Femur (tissue), 1 donor: ENCODE data around the gene SCGB3A2.

Experiments used
- DNase-seq: peaks from one replicate; pipeline ENCODE4 v3.0.0-alpha.2; 2017

Gene SCGB3A2, protein sequence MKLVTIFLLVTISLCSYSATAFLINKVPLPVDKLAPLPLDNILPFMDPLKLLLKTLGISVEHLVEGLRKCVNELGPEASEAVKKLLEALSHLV

DNA sequence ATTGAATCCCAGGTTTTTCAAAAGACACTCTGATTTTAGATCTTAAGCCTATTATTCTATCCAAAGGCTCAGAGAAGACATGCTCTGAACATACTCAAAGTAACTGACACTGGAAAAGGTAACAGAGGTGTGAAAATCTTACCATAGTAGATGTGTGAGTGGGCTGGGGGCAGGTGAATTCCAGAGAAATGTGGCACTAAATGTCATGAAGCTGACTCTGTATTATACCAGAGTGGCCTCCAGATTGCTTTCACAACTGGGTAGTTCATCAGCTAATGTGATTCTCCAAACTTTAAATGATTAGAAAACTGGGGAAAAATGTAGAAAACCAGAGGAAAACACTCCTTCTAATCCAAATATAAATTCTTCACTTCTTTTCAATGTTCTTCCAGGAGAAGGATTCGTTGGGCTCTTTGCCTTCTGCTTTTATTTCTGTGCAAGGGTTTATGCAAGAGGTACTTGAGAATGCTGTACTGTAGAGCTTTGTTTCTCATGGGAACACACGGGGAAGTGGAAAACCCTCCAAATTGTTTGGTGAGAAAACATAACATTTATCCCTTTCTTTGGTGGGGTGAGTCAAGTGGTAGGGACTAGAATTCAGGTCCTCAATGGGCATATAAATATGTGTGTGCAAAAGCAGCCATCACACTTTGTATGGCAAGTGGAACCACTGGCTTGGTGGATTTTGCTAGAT, at the start of gene SCGB3A2:
SCGB3A2 (plus strand) TSS at position 646 of the 694 bp plus-strand sequence. CDS start 93 bp downstream, outside the sequence.
- no peak for DNase-seq

DNA sequence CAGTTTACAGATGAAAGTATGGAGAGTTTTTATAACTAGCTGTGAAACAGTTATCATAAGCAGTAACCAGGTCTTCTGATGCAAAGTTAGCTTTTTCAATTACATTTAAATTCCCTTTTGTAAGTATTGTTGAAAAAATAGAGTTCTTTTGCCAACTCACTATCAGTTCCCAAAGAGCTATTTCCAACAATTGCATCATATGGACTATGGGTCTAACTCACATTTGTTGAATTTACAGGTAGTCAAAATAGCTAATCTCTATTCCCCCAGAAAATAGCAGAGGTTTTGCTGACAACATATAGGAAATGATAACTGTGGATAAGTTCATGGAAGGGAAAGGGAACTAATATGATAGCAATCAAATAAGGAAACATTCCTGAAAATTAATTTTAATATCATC, 48.5 kb upstream of the SCGB3A2 start:
- DNase-seq = no peak

DNA sequence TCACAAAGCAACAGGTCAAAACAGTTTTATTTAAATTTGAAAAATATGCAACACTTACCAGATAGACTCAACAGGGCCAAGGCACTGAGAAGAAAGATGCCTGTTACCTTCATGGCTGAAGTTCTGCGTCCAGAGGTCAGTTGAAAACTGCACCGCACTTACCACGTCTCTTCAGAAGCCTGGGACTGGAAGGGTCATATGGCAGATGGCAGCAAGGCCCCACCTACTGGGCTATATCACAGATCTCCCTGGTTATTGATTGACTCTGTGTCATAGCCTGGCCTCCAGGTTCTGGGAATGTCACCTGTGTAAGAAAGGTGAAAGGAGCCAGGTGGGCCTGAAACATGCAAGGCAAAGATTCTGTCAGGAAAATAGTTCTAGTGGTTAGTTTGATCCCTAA, 47.0 kb upstream of the SCGB3A2 start, which contains the start of gene SPINK1:
SPINK1 (minus strand) TSS at position 207 of the 400 bp plus-strand sequence; CDS start at position 113, 94 bp downstream.
- DNase-seq = no peak

DNA sequence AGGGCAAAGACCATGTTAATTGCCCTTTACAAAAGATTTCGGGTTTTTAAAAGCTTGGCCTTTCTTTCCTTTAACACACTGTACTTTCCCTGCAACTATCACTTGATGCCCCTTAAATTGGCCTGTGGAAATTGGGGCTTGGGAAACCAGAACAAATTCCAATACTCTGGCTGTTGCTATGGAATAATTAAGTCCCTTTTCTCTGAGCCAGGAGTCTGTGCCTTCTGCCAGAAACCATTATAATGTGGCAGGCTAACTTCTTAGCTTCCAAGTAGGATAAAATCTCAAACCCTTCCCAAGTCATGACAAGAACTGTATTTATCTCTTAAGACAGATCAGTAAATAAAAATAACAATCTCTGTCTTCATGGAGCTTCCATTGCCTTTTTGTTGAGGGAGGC, 46.0 kb upstream of the SCGB3A2 start:
- no peak for DNase-seq

DNA sequence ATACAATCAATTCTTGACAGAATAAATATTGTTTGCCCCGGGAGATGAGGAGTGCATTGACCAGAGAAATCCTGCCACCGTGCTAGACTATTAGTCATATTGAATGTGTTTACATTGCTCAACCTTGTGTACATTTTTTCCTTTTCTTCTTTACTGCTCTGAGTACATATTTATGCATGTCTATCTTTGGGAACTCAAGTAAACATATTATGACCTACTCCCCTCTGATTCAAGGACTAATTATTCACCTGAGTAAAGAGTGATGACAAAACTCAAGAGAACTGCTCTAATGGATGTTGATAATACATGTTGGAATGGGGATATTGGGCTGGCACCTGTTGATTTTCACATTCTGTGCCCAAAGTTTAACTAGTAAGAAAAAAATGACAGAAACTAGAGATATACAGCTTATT, 43.1 kb upstream of the SCGB3A2 start:
- DNase-seq = no peak

DNA sequence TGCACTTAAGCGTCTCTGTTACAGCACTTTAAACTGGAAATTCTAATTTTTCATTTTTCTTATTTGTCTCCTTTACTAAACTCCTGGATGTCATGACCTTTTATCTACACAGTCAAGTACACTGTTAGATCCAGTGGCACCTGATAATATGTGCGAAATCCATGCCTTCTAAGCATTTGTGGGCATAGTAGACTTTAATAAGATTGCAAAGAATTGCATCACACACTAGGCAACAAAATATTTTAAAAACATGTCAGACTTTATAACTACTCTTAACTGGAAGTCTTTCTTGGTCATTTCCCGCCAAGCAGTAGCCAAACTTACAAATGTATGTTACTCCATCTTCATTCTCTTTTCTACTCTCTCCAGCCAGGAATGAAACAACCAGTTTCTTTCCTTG, 42.1 kb upstream of the SCGB3A2 start:
- DNase-seq = no peak

DNA sequence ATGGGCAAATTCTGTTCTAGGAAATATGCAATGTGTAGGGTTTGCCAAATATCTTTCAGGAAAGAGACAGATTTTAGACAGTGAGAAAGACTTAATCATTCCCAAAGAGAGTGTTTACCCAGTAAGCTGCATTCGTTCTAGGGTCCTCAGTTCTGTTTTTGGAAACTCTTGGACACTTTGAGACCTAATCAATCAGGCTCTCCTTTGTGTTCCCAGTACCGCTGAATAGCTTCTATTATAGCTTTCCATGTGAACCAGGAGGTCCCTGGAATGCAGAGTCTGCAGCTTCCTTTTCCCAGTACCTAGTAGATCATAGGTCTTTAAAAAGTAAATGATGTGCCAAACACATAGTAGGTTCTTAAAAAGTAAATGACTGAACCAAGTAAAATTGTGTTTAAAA, 35.6 kb upstream of the SCGB3A2 start:
- no peak for DNase-seq

DNA sequence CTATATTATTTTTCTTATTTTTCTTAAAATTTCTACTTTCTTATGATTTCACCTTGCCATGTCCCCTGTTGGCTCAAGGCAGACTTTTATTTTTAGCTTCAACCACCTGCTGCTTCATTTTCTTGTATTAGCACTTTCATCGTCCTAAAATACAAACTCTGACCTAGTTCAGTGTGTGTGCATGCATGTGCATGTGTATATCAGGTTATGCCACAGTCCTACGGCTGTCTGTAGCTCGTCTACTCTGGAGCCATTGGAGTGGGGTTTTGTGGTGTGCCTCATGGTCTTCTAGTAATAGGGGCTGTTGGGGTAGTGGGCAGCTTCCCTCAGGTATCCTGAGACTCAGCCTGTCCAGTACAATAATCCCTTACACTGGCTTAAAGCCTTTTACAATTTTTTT, 33.7 kb upstream of the SCGB3A2 start:
- DNase-seq = no peak

DNA sequence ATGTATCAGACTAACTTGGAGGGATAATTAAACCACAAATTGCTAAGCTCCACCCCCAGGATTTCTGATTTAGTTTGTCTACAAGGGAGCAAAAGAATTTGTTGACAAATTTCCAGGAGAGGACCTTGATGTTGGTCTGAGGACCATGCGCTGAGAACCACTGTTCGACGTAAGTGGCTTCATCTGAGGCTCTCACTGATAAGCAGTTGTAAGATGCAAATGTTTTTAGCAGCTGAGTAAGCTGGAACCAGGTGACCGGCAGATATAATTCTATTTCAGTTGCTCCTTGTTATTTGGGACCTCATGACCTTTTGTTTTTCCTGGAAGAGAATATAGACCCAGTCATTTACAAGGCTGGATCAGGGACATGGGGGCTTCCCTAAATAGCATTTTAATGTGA, 32.9 kb upstream of the SCGB3A2 start:
- DNase-seq = no peak

DNA sequence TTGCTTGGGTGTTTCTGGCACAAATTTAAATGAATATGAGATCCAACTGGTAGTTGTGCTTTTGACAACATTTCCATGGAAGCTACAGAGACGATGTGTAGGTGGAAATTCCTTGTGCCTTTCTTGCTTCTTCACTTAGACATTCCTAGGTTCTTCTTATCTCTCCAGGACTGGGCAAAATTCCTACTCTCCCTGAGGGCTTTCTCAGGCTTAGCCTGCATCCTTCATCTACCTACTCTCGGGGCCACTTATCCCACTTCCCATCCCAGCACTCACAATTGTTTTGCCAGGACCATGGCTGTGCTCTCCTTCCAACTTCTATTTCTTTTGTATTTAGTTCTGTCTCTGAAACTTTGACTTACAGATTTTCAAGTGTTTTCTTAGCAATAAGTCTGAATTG, 29.3 kb upstream of the SCGB3A2 start:
- DNase-seq = no peak

DNA sequence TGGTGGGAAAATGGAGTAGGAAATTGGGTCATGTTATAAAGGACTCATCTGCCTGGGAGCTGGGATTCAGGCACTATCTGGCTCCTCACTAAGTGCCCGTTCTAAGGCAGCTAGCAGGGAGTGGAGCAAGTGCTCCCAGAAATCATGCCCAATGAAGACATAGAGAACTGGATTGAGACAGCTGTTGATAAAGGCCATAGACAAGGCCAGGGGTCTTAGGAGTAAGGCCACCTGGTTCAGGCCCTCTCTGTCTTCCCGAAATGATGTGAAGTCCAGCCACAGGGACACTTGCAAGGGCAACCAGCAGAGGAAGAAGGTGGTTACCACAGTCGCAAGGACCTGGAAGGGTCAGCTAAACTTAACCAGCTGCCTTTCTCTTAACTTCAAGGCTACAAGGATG, 26.9 kb upstream of the SCGB3A2 start:
- DNase-seq = no peak

DNA sequence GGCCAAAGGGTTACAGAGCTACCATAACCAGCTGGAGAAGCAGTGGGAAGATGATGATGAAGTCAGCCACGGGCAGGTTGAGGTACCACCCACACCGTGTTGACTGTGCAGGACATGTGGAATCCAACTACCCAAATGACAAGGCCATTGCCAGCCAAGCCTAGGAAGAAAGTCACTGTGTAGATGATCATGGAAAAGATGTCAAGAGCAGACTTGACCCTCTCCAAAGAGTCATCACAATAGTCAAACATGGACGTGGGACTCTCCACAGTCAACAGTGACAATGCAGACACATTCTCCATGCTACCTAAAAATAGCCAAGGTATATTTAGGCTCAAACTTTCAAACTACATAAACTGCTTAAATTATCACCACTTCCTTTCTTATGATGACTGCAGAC, 26.1 kb upstream of the SCGB3A2 start:
- no peak for DNase-seq

DNA sequence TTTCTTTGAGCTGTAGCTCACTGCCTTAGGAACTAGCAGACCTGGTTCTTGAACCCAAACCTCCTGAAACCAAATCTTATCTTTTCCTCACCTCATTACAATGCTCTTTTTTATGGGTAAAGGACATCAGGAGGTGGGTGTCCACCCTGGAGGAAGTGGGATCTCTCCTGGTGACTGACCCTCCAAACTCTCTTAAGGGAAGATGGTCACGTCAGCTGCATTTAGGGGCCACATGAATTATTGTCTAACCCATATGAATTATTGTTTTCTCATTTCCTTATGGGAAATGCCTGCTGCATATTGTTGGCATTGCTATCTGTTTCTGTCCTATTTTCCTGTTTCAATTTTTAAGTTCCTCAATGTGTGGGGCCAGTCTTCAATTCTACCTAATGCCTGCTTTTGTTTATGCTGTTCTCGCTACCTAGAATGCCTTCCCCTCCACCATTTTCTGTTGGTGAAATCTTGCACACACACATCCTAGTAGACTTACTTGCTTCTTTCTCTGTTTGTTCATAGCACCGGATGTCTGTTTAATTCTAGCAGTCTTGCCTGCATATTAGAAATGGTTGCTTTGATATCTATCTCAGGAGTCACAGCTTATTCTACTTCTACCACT, 25.0 kb upstream of the SCGB3A2 start:
- DNase-seq = no peak

DNA sequence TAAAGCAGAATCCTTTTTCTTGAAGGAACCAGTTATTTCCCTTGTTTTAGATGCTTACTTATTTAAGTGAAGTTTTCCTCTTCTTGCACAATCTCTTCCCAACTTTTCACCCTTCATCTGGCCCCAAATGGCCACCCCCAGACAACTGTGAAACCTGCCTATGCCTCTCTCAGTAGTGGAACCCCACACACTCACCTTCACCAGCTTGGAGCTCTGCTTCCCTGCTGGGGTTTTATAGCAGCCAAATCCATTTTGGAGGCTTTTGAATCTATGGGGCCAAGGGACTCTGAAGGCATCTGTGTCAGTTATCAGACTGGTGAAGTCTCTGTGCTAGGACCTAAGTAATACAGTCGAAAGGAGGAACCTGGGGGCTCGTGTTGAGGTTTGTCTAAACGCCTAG, 24.2 kb upstream of the SCGB3A2 start:
- no peak for DNase-seq

DNA sequence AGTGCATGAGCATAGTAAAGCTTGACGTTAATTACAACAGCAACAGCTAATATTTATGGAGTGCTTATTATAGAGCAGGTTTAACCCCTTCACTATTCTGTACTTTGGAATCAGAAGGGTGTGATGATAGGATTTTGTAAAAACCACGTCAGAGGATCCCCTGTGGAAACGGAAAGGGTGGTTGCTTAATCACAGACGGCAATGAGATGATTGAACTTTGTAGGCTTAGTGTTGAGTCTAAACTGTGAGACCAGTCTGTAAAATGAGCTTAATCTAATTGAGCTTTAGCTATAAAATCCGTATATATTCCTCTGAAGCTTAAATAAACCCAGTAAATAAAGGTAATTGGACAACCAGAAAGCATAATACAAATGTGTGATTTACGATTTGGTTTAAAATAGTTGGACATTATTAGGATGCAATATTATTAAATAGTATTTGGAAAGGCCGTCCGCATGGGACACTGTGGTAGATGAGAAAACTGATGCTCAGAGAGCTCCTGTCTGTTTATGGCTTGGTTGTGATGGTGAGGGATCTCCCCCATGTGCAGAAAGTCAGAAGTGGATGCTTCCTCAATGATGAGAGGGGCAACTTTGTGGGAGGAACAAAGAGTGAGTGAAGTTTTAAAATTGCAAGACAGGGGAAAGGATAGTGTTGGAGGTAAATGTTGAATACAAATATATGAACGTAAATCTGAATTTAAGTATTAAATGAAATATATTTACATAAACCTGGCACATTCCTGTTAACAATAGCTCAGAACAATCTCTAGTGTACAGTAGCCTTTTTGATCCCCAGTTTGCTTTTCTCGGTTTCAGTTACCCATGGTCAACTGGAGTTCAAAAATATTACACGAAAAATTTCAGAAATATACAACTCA, 23.4 kb upstream of the SCGB3A2 start:
- no peak for DNase-seq

DNA sequence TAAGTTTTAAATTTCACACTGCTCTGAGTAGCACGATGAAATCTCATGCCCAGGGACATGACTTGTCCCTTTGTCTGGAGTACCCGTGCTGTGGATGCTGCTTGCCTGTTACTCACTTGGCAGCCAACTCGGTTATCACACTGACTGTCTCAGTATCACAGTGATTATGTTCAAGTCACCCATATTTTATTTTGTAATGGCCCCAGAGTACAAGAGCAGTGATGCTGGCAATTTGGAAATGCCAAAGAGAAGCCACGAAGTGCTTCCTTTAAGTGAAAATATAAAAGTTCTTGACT, 22.8 kb upstream of the SCGB3A2 start:
- no peak for DNase-seq

DNA sequence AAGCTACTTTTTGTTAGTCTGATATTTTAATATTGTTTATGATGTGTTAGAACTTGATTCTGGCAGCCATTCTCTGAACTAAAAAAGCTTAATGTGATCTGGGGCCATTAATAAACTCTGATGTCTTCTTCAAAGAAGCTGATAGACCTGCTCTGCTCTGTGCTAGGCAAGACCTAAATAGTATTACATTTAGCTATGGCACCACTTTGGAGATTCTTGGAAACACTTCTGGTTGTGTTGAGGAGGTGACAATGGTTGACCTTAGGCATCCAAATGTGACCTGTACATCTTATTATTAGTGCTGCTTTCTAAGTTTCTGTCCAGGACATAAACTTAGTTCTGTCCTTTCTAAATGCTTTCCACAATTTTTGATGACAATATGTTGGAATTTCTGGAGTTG, 21.7 kb upstream of the SCGB3A2 start:
- DNase-seq = no peak

DNA sequence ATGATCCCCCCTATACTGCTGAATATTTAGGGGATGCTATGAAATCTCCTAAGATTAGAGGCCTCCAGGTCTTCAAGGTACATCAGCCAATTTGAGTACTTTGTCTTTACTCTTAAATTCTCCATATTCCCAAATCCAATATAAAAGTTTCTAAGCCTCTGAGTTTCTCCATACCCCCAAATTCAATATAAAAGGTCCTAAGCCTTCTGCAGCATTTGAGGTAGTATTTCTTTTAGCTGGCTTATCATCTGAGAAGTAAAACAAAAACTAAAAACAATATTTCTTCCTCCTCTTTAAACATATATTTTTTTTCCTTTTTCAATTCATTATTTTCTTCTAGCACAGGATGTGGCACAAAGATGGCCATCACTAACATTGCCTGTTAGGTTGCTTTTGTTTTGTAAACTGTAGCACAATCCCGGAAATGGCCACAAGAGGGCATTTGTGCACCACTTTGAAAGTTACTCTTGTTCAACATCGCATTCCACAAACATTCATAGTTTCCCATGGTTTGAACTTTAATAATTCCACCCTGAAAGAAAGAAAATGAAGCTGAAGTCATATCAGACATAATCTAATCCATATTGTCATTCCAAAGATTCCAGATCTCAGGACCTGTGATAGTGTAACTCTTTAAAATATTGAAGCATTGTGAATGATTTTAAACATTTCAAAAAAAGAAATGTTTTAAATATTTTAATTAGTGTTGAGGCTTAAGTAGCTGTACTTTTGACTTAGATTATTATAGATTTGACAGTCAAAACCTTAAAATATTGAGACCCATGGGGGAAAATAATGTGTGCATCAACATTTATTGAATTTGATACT, 21.0 kb upstream of the SCGB3A2 start:
- DNase-seq = peak; percentile 53

DNA sequence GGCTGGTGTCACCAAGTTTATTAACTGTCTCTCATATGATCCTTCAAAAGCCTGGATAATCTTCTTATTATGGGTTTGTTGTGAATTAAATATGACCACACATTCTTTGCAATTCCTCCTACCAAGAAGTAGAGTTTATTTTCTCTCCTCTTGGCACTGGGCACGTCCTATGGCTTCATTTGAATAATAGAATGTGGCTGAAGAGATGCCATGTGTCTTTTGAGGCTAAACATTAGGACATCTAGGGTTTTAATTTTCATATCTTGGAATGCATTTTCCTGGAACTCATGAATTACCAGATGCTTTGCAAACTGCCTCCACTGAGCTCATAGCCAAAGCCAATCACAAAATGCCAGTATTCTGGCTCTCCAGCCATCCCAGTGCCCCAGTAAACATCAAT, 19.9 kb upstream of the SCGB3A2 start:
- no peak for DNase-seq

DNA sequence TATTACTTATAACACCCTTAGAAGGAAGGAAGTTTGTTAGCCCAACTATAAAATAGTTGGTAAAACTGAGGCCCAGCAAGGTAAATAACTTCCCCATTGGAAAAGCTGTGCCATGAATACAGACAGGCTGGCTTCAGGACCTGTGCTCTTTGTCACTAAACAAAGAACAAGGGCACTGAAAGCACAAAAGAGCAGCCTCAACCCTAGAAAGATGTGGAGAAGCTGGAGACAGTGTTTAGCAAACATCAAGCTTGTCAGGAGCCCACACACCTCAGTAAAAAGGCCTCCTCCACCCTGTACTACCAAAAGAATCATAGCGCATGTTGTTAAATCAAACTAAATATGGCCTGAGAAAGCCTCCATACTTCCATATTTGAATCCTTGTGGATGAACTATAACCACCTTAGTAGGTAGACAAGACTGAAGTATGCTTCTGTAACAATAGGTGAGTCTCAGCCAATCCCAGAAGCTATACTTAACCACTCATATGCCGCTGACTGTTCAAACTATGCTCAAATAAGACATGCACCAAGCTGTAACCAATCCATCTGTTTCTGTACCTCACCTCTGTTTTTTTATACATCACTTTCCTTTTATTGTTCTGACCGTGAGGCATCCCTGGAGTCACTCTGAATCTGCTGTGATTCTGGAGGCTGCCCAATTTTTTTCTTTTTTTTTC, 18.4 kb upstream of the SCGB3A2 start:
- no peak for DNase-seq

DNA sequence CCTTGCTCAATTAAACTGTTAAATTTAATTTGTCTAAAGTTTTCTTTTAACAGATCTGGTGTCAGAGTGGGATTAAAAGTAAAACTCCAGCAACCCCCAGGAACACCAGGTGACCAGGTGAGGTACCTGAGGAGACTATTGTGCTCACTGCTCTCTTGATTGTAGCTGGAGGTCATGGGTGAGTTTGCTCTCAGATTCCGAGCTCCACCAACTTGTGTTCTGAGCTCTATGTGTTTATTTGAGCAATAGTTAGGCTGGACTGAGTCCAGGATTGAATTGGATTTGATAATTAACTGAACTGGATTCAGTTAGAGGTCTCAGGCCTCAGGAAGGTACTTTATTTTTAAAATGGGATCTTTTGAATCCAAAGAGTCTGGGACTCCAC, 17.9 kb upstream of the SCGB3A2 start:
- DNase-seq = no peak

DNA sequence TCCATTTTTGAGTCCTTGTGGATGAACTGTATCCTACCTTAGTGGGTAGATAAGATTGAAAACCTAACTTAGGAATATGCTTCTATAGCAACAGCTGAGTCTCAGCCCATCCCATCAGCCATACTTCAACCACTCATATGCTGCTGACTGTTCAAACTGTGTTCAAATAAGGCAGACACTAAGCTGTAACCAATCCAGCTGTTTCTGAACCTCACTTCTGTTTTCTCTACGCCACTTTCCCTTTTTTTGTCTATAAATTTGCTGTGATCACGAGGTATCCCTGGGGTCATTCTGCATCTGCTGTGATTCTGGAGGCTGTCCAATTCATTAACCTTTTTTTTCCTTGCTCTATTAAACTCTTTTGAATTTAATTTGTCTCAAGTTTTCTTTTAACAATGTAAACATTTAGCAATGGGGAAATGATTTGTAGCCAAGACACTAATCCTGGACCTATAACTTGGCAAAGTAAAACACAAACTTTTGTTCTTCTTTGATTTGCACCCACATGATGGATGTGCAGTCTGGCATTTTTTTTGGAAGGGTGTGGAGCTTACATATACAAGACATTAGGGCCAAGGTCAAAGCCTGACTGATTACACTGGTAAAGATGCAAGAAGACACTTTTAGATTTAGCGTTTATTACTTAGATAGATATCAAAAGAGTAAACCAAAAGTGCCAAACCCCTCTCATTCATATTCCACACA, 14.9 kb upstream of the SCGB3A2 start:
- DNase-seq = no peak
